Muscle layer of colon (tissue), 2 donors: Measurements from ENCODE around the gene SSBP4.

ENCODE experiments used
- H3K27ac ChIP-seq: one replicate; pipeline ENCODE4 v1.7.0; 2013; ENCODE audit warnings: low read depth, mild to moderate bottlenecking, low read length, moderate library complexity
- H3K27me3 ChIP-seq, 2 donors: one replicate each; pipeline ENCODE4 v1.7.0; 2013; ENCODE audit warnings: low read length in 2 of 2, mild to moderate bottlenecking in 2 of 2; ENCODE audit not compliant: insufficient read depth in 2 of 2, control insufficient read depth in 1 of 2
- H3K36me3 ChIP-seq: one replicate; pipeline ENCODE4 v1.7.0; 2013; ENCODE audit warnings: mild to moderate bottlenecking, low read length; ENCODE audit not compliant: insufficient read depth
- H3K4me1 ChIP-seq: one replicate; pipeline ENCODE4 v1.7.0; 2013; ENCODE audit warnings: mild to moderate bottlenecking, low read length; ENCODE audit not compliant: insufficient read depth
- H3K4me3 ChIP-seq, 2 donors: one replicate each; pipeline ENCODE4 v1.7.0; 2013; ENCODE audit warnings: low read length in 2 of 2, low read depth in 1 of 2, mild to moderate bottlenecking in 1 of 2, moderate library complexity in 1 of 2
- H3K9ac ChIP-seq: one replicate; pipeline ENCODE4 v1.7.0; 2013; ENCODE audit warnings: low read length
- H3K9me3 ChIP-seq: one replicate; pipeline ENCODE4 v1.7.0; 2013; ENCODE audit warnings: mild to moderate bottlenecking, low read length
- donor health status: abdominal sarcoma.
- donor health status: Adenocarcinoma of cecum.

The SSBP4 gene

DNA sequence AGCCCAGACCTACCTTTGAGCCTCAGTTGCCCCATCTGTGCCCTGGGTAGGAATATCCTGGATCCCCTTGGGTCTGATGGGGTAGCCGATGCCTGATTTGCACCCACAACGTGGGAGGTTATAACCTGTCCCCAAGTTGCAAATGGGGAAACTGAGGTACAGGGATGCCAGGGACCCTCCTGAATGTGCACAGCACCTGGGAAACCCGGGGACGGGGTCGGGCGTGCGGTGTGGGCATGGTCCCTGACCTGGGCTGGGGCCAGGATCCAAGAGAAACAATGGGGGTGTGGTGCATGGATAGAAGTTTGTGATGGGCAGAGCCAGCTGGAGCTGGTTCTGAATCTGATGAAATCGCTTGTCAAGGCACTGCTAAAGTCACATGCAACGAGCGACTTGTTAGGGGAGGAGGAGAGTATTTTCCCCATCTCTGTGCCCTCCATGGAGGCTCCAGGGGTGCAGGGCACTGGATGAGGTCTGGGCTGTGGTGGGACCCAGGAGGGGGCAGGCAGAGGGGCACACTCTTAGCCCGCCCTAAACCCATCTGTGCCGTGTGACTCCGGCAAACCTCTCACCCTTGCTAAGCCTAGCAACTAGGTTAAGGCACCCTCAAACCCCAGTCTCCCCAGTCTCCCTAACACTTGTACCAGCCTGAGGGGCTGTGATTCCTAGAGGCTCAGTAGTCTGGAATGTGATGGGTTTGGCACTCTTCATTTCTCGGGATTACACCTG lies 32.5 kb upstream of the SSBP4 start:
- H3K27ac ChIP-seq = peak overlapping the region; percentile 23
- no peaks in the 10 kb centered on the region for H3K9me3 ChIP-seq
- H3K9ac ChIP-seq = peak overlapping the region; percentile 44
- peaks cover 0 to 5% of the 10 kb centered on the region in 2 donors for H3K27me3 ChIP-seq
- no peak overlapping the region for H3K4me3 ChIP-seq
- H3K4me1 ChIP-seq = peaks cover 6% of the 10 kb centered on the region
- no peaks in the 10 kb centered on the region for H3K36me3 ChIP-seq

DNA sequence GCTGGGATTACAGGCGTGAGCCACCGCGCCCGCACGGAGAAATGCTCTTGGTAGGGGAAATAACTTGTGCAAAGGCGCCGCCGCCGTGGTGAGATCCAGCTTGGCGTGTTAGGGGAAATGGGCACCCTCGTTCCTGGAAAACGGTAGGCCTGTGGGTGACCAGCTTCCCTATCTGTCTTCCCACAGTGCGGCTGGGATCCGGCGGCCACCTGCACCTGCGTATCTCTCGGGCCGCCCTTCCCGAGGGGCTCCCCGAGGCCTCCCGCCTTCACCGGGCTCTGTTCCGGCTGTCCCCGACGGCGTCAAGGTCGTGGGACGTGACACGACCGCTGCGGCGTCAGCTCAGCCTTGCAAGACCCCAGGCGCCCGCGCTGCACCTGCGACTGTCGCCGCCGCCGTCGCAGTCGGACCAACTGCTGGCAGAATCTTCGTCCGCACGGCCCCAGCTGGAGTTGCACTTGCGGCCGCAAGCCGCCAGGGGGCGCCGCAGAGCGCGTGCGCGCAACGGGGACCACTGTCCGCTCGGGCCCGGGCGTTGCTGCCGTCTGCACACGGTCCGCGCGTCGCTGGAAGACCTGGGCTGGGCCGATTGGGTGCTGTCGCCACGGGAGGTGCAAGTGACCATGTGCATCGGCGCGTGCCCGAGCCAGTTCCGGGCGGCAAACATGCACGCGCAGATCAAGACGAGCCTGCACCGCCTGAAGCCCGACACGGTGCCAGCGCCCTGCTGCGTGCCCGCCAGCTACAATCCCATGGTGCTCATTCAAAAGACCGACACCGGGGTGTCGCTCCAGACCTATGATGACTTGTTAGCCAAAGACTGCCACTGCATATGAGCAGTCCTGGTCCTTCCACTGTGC lies 30.9 kb upstream of the SSBP4 start:
- no peak overlapping the region for H3K27ac ChIP-seq
- H3K9me3 ChIP-seq = no peaks in the 10 kb centered on the region
- peaks cover 6% of the 10 kb centered on the region for H3K4me1 ChIP-seq
- no peaks in the 10 kb centered on the region for H3K36me3 ChIP-seq
- H3K27me3 ChIP-seq = peaks cover 0 to 5% of the 10 kb centered on the region in 2 donors
- peak overlapping the region; percentile 32 to 35 for H3K4me3 ChIP-seq
- no peak overlapping the region for H3K9ac ChIP-seq

- Histone ChIP-seq H3K9ac (no peak overlapping the region), H3K36me3 (no peaks in the 10 kb centered on the region), H3K27me3 (peaks cover 0 to 5% of the 10 kb centered on the region in 2 donors), H3K4me3 (peak overlapping the region; percentile 32 to 35), H3K4me1 (peaks cover 6% of the 10 kb centered on the region), H3K9me3 (no peaks in the 10 kb centered on the region), H3K27ac (no peak overlapping the region)
Measured at GRCh38 chr19:18388960-18389725, 30.1 kb upstream of the SSBP4 start.

- Histone ChIP-seq H3K9me3 (no peaks in the 10 kb centered on the region), H3K9ac (no peak overlapping the region), H3K4me1 (peaks cover 6% of the 10 kb centered on the region), H3K4me3 (no peak overlapping the region), H3K27me3 (peaks cover 0 to 5% of the 10 kb centered on the region in 2 donors), H3K36me3 (no peaks in the 10 kb centered on the region), H3K27ac (no peak overlapping the region)
Measured at GRCh38 chr19:18389726-18390064, 29.5 kb upstream of the SSBP4 start.

GRCh38 chr19:18390065-18390907 lies 28.9 kb upstream of the SSBP4 start:
- Histone ChIP-seq H3K4me1 (peaks cover 6% of the 10 kb centered on the region), H3K36me3 (no peaks in the 10 kb centered on the region), H3K27me3 (peaks cover 0 to 5% of the 10 kb centered on the region in 2 donors), H3K27ac (no peak overlapping the region), H3K9ac (no peak overlapping the region), H3K9me3 (no peaks in the 10 kb centered on the region), H3K4me3 (no peak overlapping the region)

DNA sequence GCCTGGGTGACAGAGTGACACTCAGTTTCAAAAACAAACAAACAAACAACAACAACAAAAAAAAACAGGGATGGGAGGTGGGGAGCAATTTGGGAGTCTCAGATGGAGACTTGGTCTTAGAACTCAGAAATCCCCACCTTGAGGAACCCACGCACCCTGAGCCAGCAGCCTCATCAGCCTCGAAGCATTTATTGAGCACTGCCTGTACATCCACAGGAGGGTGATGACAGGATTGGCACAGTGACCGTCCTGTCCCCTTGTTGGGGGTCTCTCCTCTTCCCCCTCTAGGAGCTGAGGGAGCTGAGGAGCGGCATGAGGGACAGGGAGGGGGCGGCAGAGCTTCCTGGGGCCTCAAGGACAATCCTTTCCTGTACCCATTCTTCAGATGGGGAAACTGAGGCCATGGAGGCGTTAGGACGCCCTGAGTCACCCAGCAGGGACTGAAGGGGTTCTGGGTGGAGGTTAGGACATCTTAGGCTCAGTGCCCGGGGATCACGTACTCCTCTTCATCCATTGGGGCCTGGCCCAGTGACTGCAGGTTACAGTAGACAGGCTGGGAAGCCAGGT lies 27.6 kb upstream of the SSBP4 start:
- H3K9me3 ChIP-seq = no peaks in the 10 kb centered on the region
- peaks cover 3 to 5% of the 10 kb centered on the region in 2 donors for H3K27me3 ChIP-seq
- no peaks in the 10 kb centered on the region for H3K36me3 ChIP-seq
- no peak overlapping the region for H3K4me3 ChIP-seq
- H3K27ac ChIP-seq = no peak overlapping the region
- no peaks in the 10 kb centered on the region for H3K4me1 ChIP-seq
- no peak overlapping the region for H3K9ac ChIP-seq

- H3K27me3 ChIP-seq = peaks cover 10 to 14% of the 10 kb centered on the region in 2 donors
- H3K36me3 ChIP-seq = no peaks in the 10 kb centered on the region
- H3K27ac ChIP-seq = no peak overlapping the region
- no peak overlapping the region for H3K9ac ChIP-seq
- H3K4me1 ChIP-seq = no peaks in the 10 kb centered on the region
- H3K9me3 ChIP-seq = no peaks in the 10 kb centered on the region
- no peak overlapping the region for H3K4me3 ChIP-seq
Measured at GRCh38 chr19:18392417-18392816, 26.8 kb upstream of the SSBP4 start.

GRCh38 chr19:18392926-18393325 lies 26.3 kb upstream of the SSBP4 start:
- Histone ChIP-seq H3K9me3 (no peaks in the 10 kb centered on the region), H3K9ac (no peak overlapping the region), H3K4me1 (no peaks in the 10 kb centered on the region), H3K36me3 (no peaks in the 10 kb centered on the region), H3K4me3 (no peak overlapping the region), H3K27ac (no peak overlapping the region), H3K27me3 (peaks cover 10 to 16% of the 10 kb centered on the region in 2 donors)

DNA sequence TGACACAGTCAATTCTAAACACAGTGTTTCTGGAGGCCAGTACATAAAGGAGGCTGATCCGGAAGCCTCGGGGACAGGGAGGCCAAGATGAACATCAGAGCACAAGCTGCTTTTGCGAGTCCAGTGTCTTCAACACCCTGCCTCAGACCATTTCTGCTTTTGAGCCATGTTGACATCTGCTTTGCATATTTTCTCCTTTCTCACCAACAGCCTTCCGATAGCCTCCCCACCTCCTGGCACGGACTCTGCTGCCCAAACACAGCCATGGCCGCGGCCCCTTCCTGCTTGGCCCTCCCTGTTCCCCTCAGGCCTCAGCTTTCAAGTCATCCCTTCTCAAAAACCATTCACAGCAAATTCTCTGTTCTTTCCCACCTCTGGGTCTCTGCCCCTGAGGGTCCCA lies 25.4 kb upstream of the SSBP4 start:
- H3K9me3 ChIP-seq = no peaks in the 10 kb centered on the region
- H3K4me3 ChIP-seq = no peak overlapping the region
- H3K9ac ChIP-seq = no peak overlapping the region
- no peaks in the 10 kb centered on the region for H3K36me3 ChIP-seq
- H3K27me3 ChIP-seq = peaks cover 10 to 16% of the 10 kb centered on the region in 2 donors
- H3K4me1 ChIP-seq = no peaks in the 10 kb centered on the region
- H3K27ac ChIP-seq = peak overlapping the region; percentile 24

- Histone ChIP-seq H3K36me3 (no peaks in the 10 kb centered on the region), H3K27ac (no peak overlapping the region), H3K4me3 (peak overlapping the region in 1 of 2 donors; percentile 16), H3K9me3 (no peaks in the 10 kb centered on the region), H3K4me1 (no peaks in the 10 kb centered on the region), H3K27me3 (peaks cover 10 to 16% of the 10 kb centered on the region in 2 donors), H3K9ac (no peak overlapping the region)
Measured at GRCh38 chr19:18396471-18397241, 22.5 kb upstream of the SSBP4 start.
